CD4-positive, alpha-beta T cell treated with Interleukin-6 at 100 ng/mL for 8 hours (primary cell): ENCODE measurements around the gene CNKSR2.

Experiments
- DNase-seq: peaks from one replicate; pipeline ENCODE4 v3.0.0-alpha.2; 2020; ENCODE audit warnings: mixed read lengths, low spot score

CNKSR2 gene

GRCh38 chrX:21374163-21374993 is at the start of gene CNKSR2:
TSS of gene CNKSR2 (plus strand) at chrX:21374418. CDS start at chrX:21374898, 480 bp downstream.
- DNase-seq, result peak; percentile 59

- DNase-seq, result no peak
These were observed 19.5 kb upstream of the CNKSR2 start for GRCh38 chrX:21354725-21355124.

- no peak for DNase-seq
These were observed 18.4 kb upstream of the CNKSR2 start for GRCh38 chrX:21355831-21356230.

- no peak for DNase-seq
These were observed 4.6 kb upstream of the CNKSR2 start for GRCh38 chrX:21369613-21370012.

GRCh38 chrX:21373001-21373400 is 1.2 kb upstream of the CNKSR2 start:
- DNase-seq, result no peak

- DNase-seq, result peak; percentile 5
These were observed 518 bp upstream of the CNKSR2 start for GRCh38 chrX:21373637-21374162.

- DNase-seq, result no peak
These were observed 933 bp downstream of the CNKSR2 start for GRCh38 chrX:21374994-21375707.

GRCh38 chrX:21375708-21376009 is 1.4 kb downstream of the CNKSR2 start:
- DNase-seq, result no peak

GRCh38 chrX:21376636-21377035 is 2.4 kb downstream of the CNKSR2 start:
- no peak for DNase-seq

- no peak for DNase-seq
These were observed 5.8 kb downstream of the CNKSR2 start for GRCh38 chrX:21379991-21380390.

GRCh38 chrX:21382715-21383114 is 8.5 kb downstream of the CNKSR2 start:
- DNase-seq, result no peak

GRCh38 chrX:21383546-21383945 is 9.3 kb downstream of the CNKSR2 start:
- DNase-seq, result no peak

GRCh38 chrX:21384178-21384577 is 10.0 kb downstream of the CNKSR2 start:
- no peak for DNase-seq

GRCh38 chrX:21394792-21395191 is 20.6 kb downstream of the CNKSR2 start:
- DNase-seq, result no peak

GRCh38 chrX:21398426-21398825 is 24.2 kb downstream of the CNKSR2 start:
- no peak for DNase-seq

- no peak for DNase-seq
These were observed 26.3 kb downstream of the CNKSR2 start for GRCh38 chrX:21400408-21401121.

GRCh38 chrX:21408307-21408706 is 34.1 kb downstream of the CNKSR2 start:
- DNase-seq, result no peak

GRCh38 chrX:21408788-21409187 is 34.6 kb downstream of the CNKSR2 start:
- DNase-seq, result no peak

GRCh38 chrX:21412029-21412428 is 37.8 kb downstream of the CNKSR2 start:
- no peak for DNase-seq

- DNase-seq, result no peak
These were observed 38.7 kb downstream of the CNKSR2 start for GRCh38 chrX:21412883-21413282.

GRCh38 chrX:21427086-21427485 is 52.9 kb downstream of the CNKSR2 start:
- no peak for DNase-seq

- DNase-seq, result no peak
These were observed 62.8 kb downstream of the CNKSR2 start for GRCh38 chrX:21437036-21437435.

- peak; percentile 8 for DNase-seq
These were observed 64.6 kb downstream of the CNKSR2 start for GRCh38 chrX:21438792-21439191.
